K562 (cell line): ENCODE measurements around the gene FLT1. TPM values are rescaled to one million over a fixed set of nuclear protein-coding genes. Genes with fewer than 3 reads are reported as not detected.

Experiments used
- ATAC-seq: fragments of 200-7000 bp; cut with Tn5 transposase; 3 replicates; pipeline ENCODE4 v1.9.1; 2020; ENCODE audit warnings: moderate library complexity
- BruUV-seq: library from RNA; stranded (reverse); fragments of 400-500 nt; replicated peaks from 2 replicates; lab custom pipeline; 2021; lab: Mats Ljungman, UMichigan
- CTCF ChIA-PET: fragments of 300-600 bp; formaldehyde crosslinking; extraction: SDS; loops from one replicate; lab custom pipeline; 2021; ENCODE audit warnings: low intra/inter-chr PET ratio; lab: Yijun Ruan, JAX
- POLR2A ChIA-PET: fragments of 300-600, 350-650 bp; sonication (Branson Sonifier 250); formaldehyde crosslinking; extraction: SDS; loops from one replicate; lab custom pipeline; 2021; ENCODE audit warnings: antibody characterized with exemption, inconsistent platforms; lab: Yijun Ruan, JAX
- DNase-seq, 4 experiments: peaks; one replicate each; pipeline versions ENCODE4 v3.0.0 to v3.0.0-alpha.2; 2011 to 2018; ENCODE audit warnings: low spot score in 3 of 4, mixed read lengths in 3 of 4; ENCODE audit errors: extremely low read depth in 1 of 4
- FAIRE-seq: peaks from 2 replicates; lab custom pipeline; 2011; peaks lifted over from hg19 to GRCh38; lab: Jason Lieb, UNC
- H2AFZ ChIP-seq: 2 replicates; pipeline ENCODE4 v1.6.0; 2011; ENCODE audit warnings: low read depth, low read length, control low read depth, inconsistent platforms
- H3K27ac ChIP-seq: fragments of 200-600 bp; 3 replicates; pipeline ENCODE4 v1.8.0; 2011; ENCODE audit warnings: low read depth, mild to moderate bottlenecking, control low read depth, inconsistent platforms, low read length, moderate library complexity, mixed read lengths; ENCODE audit errors: extremely low read depth
- H3K27me3 ChIP-seq, 2 experiments: fragments of 300-600 bp in 1 of 2; 2 replicates in 1 of 2; 3 replicates in 1 of 2; pipeline versions ENCODE4 v1.6.0 to v1.8.0; 2011; ENCODE audit warnings: inconsistent platforms in 2 of 2, low read length in 2 of 2, mild to moderate bottlenecking in 1 of 2, mixed read lengths in 1 of 2, moderate library complexity in 1 of 2; ENCODE audit not compliant: control insufficient read depth in 2 of 2, insufficient read depth in 2 of 2
- H3K36me3 ChIP-seq: fragments of 300-600 bp; 3 replicates; pipeline ENCODE4 v1.8.0; 2011; ENCODE audit warnings: mild to moderate bottlenecking, low read length, inconsistent platforms; ENCODE audit not compliant: control insufficient read depth, insufficient read depth
- H3K4me1 ChIP-seq, 2 experiments: fragments of 200-600 bp in 1 of 2; replicated peaks in 1 of 2; 2 replicates in 1 of 2; 3 replicates in 1 of 2; pipeline versions ENCODE4 v1.5.1 to v1.8.0; 2011; ENCODE audit warnings: inconsistent platforms in 2 of 2, low read length in 2 of 2, mild to moderate bottlenecking in 1 of 2, mixed read lengths in 1 of 2, moderate library complexity in 1 of 2; ENCODE audit not compliant: control insufficient read depth in 2 of 2, insufficient read depth in 2 of 2
- H3K4me2 ChIP-seq: 2 replicates; pipeline ENCODE4 v1.6.1; 2011; ENCODE audit warnings: low read length, control low read depth, inconsistent platforms, mixed read lengths; ENCODE audit not compliant: insufficient read depth
- H3K4me3 ChIP-seq: fragments of 200-600 bp; sonication (generic), shearing (Covaris generic); 2 replicates; pipeline ENCODE4 v1.5.1; 2016; ENCODE audit warnings: control low read depth, inconsistent platforms
- H3K79me2 ChIP-seq: fragments of 200-600 bp; 3 replicates; pipeline ENCODE4 v1.8.0; 2011; ENCODE audit warnings: low read length, inconsistent platforms; ENCODE audit not compliant: control insufficient read depth, insufficient read depth
- H3K9ac ChIP-seq, 2 experiments: 2 replicates each; pipeline versions ENCODE4 v1.6.0 to v1.6.1; 2011; ENCODE audit warnings: low read depth in 2 of 2, low read length in 2 of 2, control low read depth in 1 of 2, inconsistent platforms in 1 of 2, mild to moderate bottlenecking in 1 of 2, mixed read lengths in 1 of 2; ENCODE audit not compliant: insufficient read depth in 1 of 2
- H3K9me1 ChIP-seq: one replicate; pipeline ENCODE4 v1.6.0; 2011; ENCODE audit warnings: inconsistent platforms, mild to moderate bottlenecking, low read length, moderate library complexity; ENCODE audit not compliant: control insufficient read depth, insufficient read depth
- H3K9me3 ChIP-seq: replicated peaks from 2 replicates; pipeline ENCODE4 v1.5.1; 2011; ENCODE audit warnings: low read depth, low read length, inconsistent platforms; ENCODE audit not compliant: control insufficient read depth, insufficient read depth
- H4K20me1 ChIP-seq: replicated peaks from 2 replicates; pipeline ENCODE4 v1.6.1; 2011; ENCODE audit warnings: low read length, inconsistent platforms, mixed read lengths; ENCODE audit not compliant: control insufficient read depth, insufficient read depth
- ATF2 ChIP-seq: sonication (generic); formaldehyde crosslinking; IDR thresholded peaks from 2 replicates; pipeline ENCODE4 v1.8.1; 2022; ENCODE audit warnings: missing genetic modification reagents
- CBFB ChIP-seq: sonication (generic); formaldehyde crosslinking; IDR thresholded peaks from 2 replicates; pipeline ENCODE4 v1.4.0; 2020; ENCODE audit warnings: mild to moderate bottlenecking, missing genetic modification reagents
- FIP1L1 ChIP-seq: fragments of 200-400 bp; formaldehyde crosslinking; IDR thresholded peaks from 2 replicates; pipeline ENCODE4 v1.6.1; 2018; ENCODE audit warnings: mild to moderate bottlenecking, low read depth, low read length; ENCODE audit not compliant: poor library complexity, severe bottlenecking
- PHB ChIP-seq: fragments of 250-450 bp; sonication (Bioruptor Pico); IDR thresholded peaks from 2 replicates; pipeline ENCODE4 v1.5.0; 2021
- POLR2AphosphoS2 ChIP-seq: IDR thresholded peaks from 2 replicates; pipeline ENCODE4 v1.6.1; 2012; ENCODE audit warnings: low read length, improper control_type of control experiment
- RBM15 ChIP-seq: fragments of 200-400 bp; formaldehyde crosslinking; IDR thresholded peaks from 2 replicates; pipeline ENCODE4 v1.6.1; 2018; ENCODE audit warnings: mild to moderate bottlenecking, low read length, moderate library complexity; ENCODE audit not compliant: insufficient read depth
- SAP30 ChIP-seq: fragments of 200-600 bp; sonication (generic); IDR thresholded peaks from 2 replicates; pipeline ENCODE4 v1.6.1; 2012; ENCODE audit warnings: borderline replicate concordance, low read depth, mild to moderate bottlenecking, moderate library complexity, low read length, control low read depth, inconsistent platforms; ENCODE audit not compliant: insufficient read depth, poor library complexity, severe bottlenecking
- TAF15 ChIP-seq: fragments of 200-400 bp; formaldehyde crosslinking; IDR thresholded peaks from 2 replicates; pipeline ENCODE4 v1.6.1; 2017; ENCODE audit warnings: mild to moderate bottlenecking, low read depth, low read length, moderate library complexity
- WHSC1 ChIP-seq: IDR thresholded peaks from one replicate; pipeline ENCODE4 v1.6.1; 2012; ENCODE audit warnings: low read length, control low read depth, inconsistent platforms
- ZNF165 ChIP-seq: fragments of 250-450 bp; sonication (Bioruptor Pico); IDR thresholded peaks from 2 replicates; pipeline ENCODE4 v1.4.0; 2020; ENCODE audit warnings: borderline replicate concordance
- ZNF24 ChIP-seq: fragments of 450-650 bp; IDR thresholded peaks from 2 replicates; pipeline ENCODE4 v1.6.1; 2016
- WGBS: fragments of 100-300 bp; shearing (Covaris generic); methylation state at CpG from one replicate; pipeline ENCODE4 v1.1.6; 2016; ENCODE audit warnings: low coverage, mixed read lengths; ENCODE audit not compliant: insufficient coverage; ENCODE audit errors: missing lambda C conversion rate; 5-methylcytosine and 5-hydroxymethylcytosine counted together
- in situ Hi-C: fragments of 300-500 bp; cut with MboI; formaldehyde crosslinking; loops from 4 replicates; pipeline ENCODE4 v1.15.0; 2018; ENCODE audit warnings: inconsistent platforms, mixed read lengths
- intact Hi-C: fragments of 100-400 bp; cut with micrococcal nuclease; formaldehyde crosslinking; loops from 2 replicates; pipeline ENCODE4 v1.14.2; 2022
- polyA plus RNA-seq, 8 experiments: library from polyadenylated mRNA; depleted of rRNA in 4 of 8; stranded (reverse) in 5 of 8; unstranded in 3 of 8; fragments of >200 nt; fragmentation: Nextera tagmentation in 2 of 8; fragmentation: Illumina TruSeq in 1 of 8; extraction: Ambion mirVana in 2 of 8; extraction: Trizol in 1 of 8; gene quantifications; 2 replicates each; pipeline versions ENCODE4 v1.2.1 to v1.2.3, GENCODE V29; 2011 to 2014; ENCODE audit warnings: inconsistent platforms in 1 of 8, missing spikeins in 1 of 8
- total RNA-seq, 7 experiments: library from RNA; depleted of rRNA in 6 of 7; stranded (reverse); fragments of >200 nt in 6 of 7; fragmentation: Illumina TruSeq in 2 of 7; extraction: Trizol in 2 of 7; gene quantifications; 2 replicates each; pipeline versions ENCODE4 v1.2.1 to v1.2.3, GENCODE V29; 2011 to 2021; ENCODE audit warnings: low replicate concordance in 1 of 7
- TF ChIP-seq, protein P1 (sequence below): fragments of 250-450 bp; sonication (Bioruptor Pico); IDR thresholded peaks from 2 replicates; pipeline ENCODE4 v1.4.0; 2020; ENCODE audit warnings: mild to moderate bottlenecking, moderate library complexity

FLT1 gene
- total and polyA plus RNA-seq, 9 of the 15 experiments (the other 6 are each of a cell fraction or from before 2014, with no cell fraction given) = 0.01 to 2.0 (median 0.22) TPM

- CTCF ChIA-PET = no interaction called here
Observed at GRCh38 chr13:28426381-28426780, 68.5 kb downstream of the FLT1 start.

GRCh38 chr13:28425793-28426192 is 69.1 kb downstream of the FLT1 start:
- ChIA-PET CTCF (no interaction called here), POLR2A (no interaction called here)
- Histone ChIP-seq H4K20me1 (no peaks in the 10 kb centered on the region), H3K27ac (no peak overlapping the region), H3K4me1 (no peaks in the 10 kb centered on the region; a peak in 1 of 5 replicates), H3K9ac (no peak overlapping the region), H3K27me3 (no peaks in the 10 kb centered on the region), H3K4me2 (no peak overlapping the region), H3K4me3 (no peak overlapping the region), H3K9me3 (no peaks in the 10 kb centered on the region), H3K36me3 (no peaks in the 10 kb centered on the region), H2AFZ (no peak overlapping the region), H3K79me2 (no peaks in the 10 kb centered on the region), H3K9me1 (no peaks in the 10 kb centered on the region)
- ATAC-seq (no peak), DNase-seq (no peak), FAIRE-seq (no peak)
- in situ Hi-C loops (no loop called here), intact Hi-C loops (no loop called here)
- 0% methylated on average over 1 of the region's 1 CpG for WGBS
- no TSS peak for BruUV-seq
- TF ChIP-seq POLR2AphosphoS2 (no peak), ZNF165 (CRISPR knock-in tag) (no peak), RBM15 (no peak), FIP1L1 (no peak), TAF15 (no peak), PHB (CRISPR knock-in tag) (no peak), ATF2 (CRISPR knock-in tag) (no peak), WHSC1 (no peak), SAP30 (no peak)
- TF ChIP-seq, protein P1, sequence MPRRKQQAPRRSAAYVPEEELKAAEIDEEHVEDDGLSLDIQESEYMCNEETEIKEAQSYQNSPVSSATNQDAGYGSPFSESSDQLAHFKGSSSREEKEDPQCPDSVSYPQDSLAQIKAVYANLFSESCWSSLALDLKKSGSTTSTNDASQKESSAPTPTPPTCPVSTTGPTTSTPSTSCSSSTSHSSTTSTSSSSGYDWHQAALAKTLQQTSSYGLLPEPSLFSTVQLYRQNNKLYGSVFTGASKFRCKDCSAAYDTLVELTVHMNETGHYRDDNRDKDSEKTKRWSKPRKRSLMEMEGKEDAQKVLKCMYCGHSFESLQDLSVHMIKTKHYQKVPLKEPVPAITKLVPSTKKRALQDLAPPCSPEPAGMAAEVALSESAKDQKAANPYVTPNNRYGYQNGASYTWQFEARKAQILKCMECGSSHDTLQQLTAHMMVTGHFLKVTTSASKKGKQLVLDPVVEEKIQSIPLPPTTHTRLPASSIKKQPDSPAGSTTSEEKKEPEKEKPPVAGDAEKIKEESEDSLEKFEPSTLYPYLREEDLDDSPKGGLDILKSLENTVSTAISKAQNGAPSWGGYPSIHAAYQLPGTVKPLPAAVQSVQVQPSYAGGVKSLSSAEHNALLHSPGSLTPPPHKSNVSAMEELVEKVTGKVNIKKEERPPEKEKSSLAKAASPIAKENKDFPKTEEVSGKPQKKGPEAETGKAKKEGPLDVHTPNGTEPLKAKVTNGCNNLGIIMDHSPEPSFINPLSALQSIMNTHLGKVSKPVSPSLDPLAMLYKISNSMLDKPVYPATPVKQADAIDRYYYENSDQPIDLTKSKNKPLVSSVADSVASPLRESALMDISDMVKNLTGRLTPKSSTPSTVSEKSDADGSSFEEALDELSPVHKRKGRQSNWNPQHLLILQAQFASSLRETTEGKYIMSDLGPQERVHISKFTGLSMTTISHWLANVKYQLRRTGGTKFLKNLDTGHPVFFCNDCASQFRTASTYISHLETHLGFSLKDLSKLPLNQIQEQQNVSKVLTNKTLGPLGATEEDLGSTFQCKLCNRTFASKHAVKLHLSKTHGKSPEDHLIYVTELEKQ = no peak

More at GRCh38 chr13:28426381-28426780, 68.5 kb downstream of the FLT1 start:
- Histone ChIP-seq H3K4me2 (no peak overlapping the region), H3K4me1 (no peaks in the 10 kb centered on the region; a peak in 1 of 5 replicates), H3K9me1 (no peaks in the 10 kb centered on the region), H4K20me1 (no peaks in the 10 kb centered on the region), H3K27ac (no peak overlapping the region), H3K9ac (no peak overlapping the region), H3K36me3 (no peaks in the 10 kb centered on the region), H3K27me3 (no peaks in the 10 kb centered on the region), H2AFZ (no peak overlapping the region), H3K9me3 (no peaks in the 10 kb centered on the region), H3K79me2 (no peaks in the 10 kb centered on the region), H3K4me3 (no peak overlapping the region)
- FAIRE-seq = no peak
- intact Hi-C loops (no loop called here), in situ Hi-C loops (no loop called here)
- WGBS = 68% methylated on average over 4 of the region's 4 CpGs
- DNase-seq = no peak
- ATAC-seq = no peak
- TF ChIP-seq ZNF24 (0 out of 2 replicates have a peak, but pooled peaks have one; percentile 24), CBFB (CRISPR knock-in tag) (no peak)
- no TSS peak for BruUV-seq
- POLR2A ChIA-PET = no interaction called here
